Right lobe of liver (tissue), 6 donors: Measurements from ENCODE around the gene CHRNA1. TPM values are rescaled to one million over a fixed set of nuclear protein-coding genes. Genes with fewer than 3 reads are reported as not detected.

Source experiments
- ATAC-seq, 4 donors: fragments of 200-7000 bp; cut with Tn5 transposase; one replicate each; pipeline ENCODE4 v1.9.1; 2020; ENCODE audit warnings: mild to moderate bottlenecking in 4 of 4, moderate library complexity in 4 of 4
- DNase-seq, 3 donors: peaks; one replicate each; pipeline ENCODE4 v3.0.0-alpha.2; 2020
- H3K27ac ChIP-seq, 3 donors: fragments of 200-600 bp; one replicate each; pipeline ENCODE4 v1.8.0; 2022
- H3K27me3 ChIP-seq, 2 donors: fragments of 200-600 bp; one replicate each; pipeline ENCODE4 v1.8.0; 2022
- H3K36me3 ChIP-seq, 4 donors: fragments of 200-600 bp; sonication (generic) in 1 of 4; one replicate each; pipeline versions ENCODE4 v1.5.1 to v1.8.0; 2017 to 2022; ENCODE audit warnings: control low read depth in 1 of 4
- H3K4me1 ChIP-seq, 4 donors: fragments of 200-600 bp; sonication (generic) in 1 of 4; one replicate each; pipeline versions ENCODE4 v1.5.1 to v1.8.0; 2017 to 2022; ENCODE audit warnings: control low read depth in 1 of 4
- H3K4me3 ChIP-seq, 3 donors: fragments of 200-600 bp; one replicate each; pipeline ENCODE4 v1.8.0; 2022
- H3K9me3 ChIP-seq, 4 donors: fragments of 200-600 bp; sonication (generic) in 1 of 4; one replicate each; pipeline versions ENCODE4 v1.5.1 to v1.8.0; 2017 to 2022; ENCODE audit warnings: control low read depth in 1 of 4
- CTCF ChIP-seq, 4 donors: fragments of 200-600 bp in 3 of 4; fragments of 450-650 bp in 1 of 4; IDR thresholded peaks; one replicate each; pipeline versions ENCODE4 v1.5.1 to v1.8.0; 2016 to 2022; ENCODE audit warnings: antibody characterized with exemption in 4 of 4, mild to moderate bottlenecking in 2 of 4
- POLR2A ChIP-seq: fragments of 450-650 bp; IDR thresholded peaks from one replicate; pipeline ENCODE4 v1.6.1; 2017; ENCODE audit warnings: antibody characterized with exemption, mild to moderate bottlenecking
- WGBS: methylation state at CpG from one replicate; pipeline ENCODE4 v1.1.6; 2018; ENCODE audit warnings: low coverage, low lambda C conversion rate; ENCODE audit not compliant: insufficient coverage; ENCODE audit errors: missing lambda C conversion rate; 5-methylcytosine and 5-hydroxymethylcytosine counted together
- intact Hi-C, 2 donors: fragments of 100-400 bp; cut with DNase I; formaldehyde crosslinking; loops; one replicate each; pipeline versions ENCODE4 v1.11.2 to v1.14.1; 2022
- total RNA-seq, 6 experiments: library from RNA; depleted of rRNA in 2 of 6; stranded (reverse); fragments of >200 nt in 2 of 6; fragmentation: NEBNext Ultra II Directional in 3 of 6; extraction: Animal tissue kit (Norgen Biotek cat#: 25700) in 3 of 6; gene quantifications; one replicate each; pipeline versions ENCODE4 v1.1.0 to v1.2.4, GENCODE V29; 2016 to 2023
- donor health status: DM: no; HTN: yes; CAD: no.
- donor health status: DM: no; HTN: no; CAD: no.
- donor health status: DM: no; HTN: no; CAD: no.
- donor health status: DM: no; HTN: yes; CAD: no.
- donor health status: DM: no; HTN: yes; CAD: no.

The CHRNA1 gene
- total RNA-seq, 6 experiments from 2014 or later = 0.19 TPM; not detected in 5

GRCh38 chr2:174796319-174796771 lies 32.1 kb upstream of the CHRNA1 start:
- Histone ChIP-seq H3K4me1 (no peaks in the 10 kb centered on the region), H3K27me3 (no peaks in the 10 kb centered on the region), H3K27ac (no peak overlapping the region), H3K4me3 (no peak overlapping the region), H3K9me3 (no peaks in the 10 kb centered on the region), H3K36me3 (no peaks in the 10 kb centered on the region)
- ATAC-seq (no peak), DNase-seq (no peak)
- intact Hi-C loops = no loop called here
- no peak for TF ChIP-seq POLR2A
- no peak for TF ChIP-seq CTCF (IDR thresholded peaks at IDR 0.05)

GRCh38 chr2:174794851-174795374 lies 30.6 kb upstream of the CHRNA1 start:
- DNase-seq (no peak), ATAC-seq (no peak)
- Histone ChIP-seq H3K27ac (no peak overlapping the region), H3K4me1 (no peaks in the 10 kb centered on the region), H3K9me3 (no peaks in the 10 kb centered on the region), H3K27me3 (no peaks in the 10 kb centered on the region), H3K4me3 (no peak overlapping the region), H3K36me3 (no peaks in the 10 kb centered on the region)
- TF ChIP-seq POLR2A = no peak
- intact Hi-C loops = no loop called here
- 66% methylated on average over 2 of the region's 3 CpGs for WGBS

GRCh38 chr2:174792309-174793025 lies 28.2 kb upstream of the CHRNA1 start:
- 64% methylated on average over 7 of the region's 7 CpGs for WGBS
- H3K9me3 ChIP-seq = no peaks in the 10 kb centered on the region
- ATAC-seq = no peak

GRCh38 chr2:174791746-174792280 lies 27.5 kb upstream of the CHRNA1 start:
- no peak for ATAC-seq
- intact Hi-C loops = no loop called here
- H3K4me1 ChIP-seq = no peaks in the 10 kb centered on the region
- no peak overlapping the region for H3K27ac ChIP-seq
- no peak overlapping the region for H3K4me3 ChIP-seq
- H3K9me3 ChIP-seq = no peaks in the 10 kb centered on the region
- WGBS = 50% methylated on average over 6 of the region's 7 CpGs
- H3K27me3 ChIP-seq = no peaks in the 10 kb centered on the region
- no peak for DNase-seq
- TF ChIP-seq CTCF (IDR thresholded peaks at IDR 0.05) (no peak), POLR2A (no peak)
- no peaks in the 10 kb centered on the region for H3K36me3 ChIP-seq

More at GRCh38 chr2:174792309-174793025, 28.2 kb upstream of the CHRNA1 start:
- Histone ChIP-seq H3K4me3 (no peak overlapping the region), H3K36me3 (no peaks in the 10 kb centered on the region), H3K27me3 (no peaks in the 10 kb centered on the region), H3K4me1 (no peaks in the 10 kb centered on the region), H3K27ac (no peak overlapping the region)
- no peak for DNase-seq
- intact Hi-C loops = no loop called here
- TF ChIP-seq POLR2A (no peak), CTCF (IDR thresholded peaks at IDR 0.05) (no peak)

GRCh38 chr2:174791020-174791419 lies 26.7 kb upstream of the CHRNA1 start:
- no peak for ATAC-seq
- Histone ChIP-seq H3K4me1 (no peaks in the 10 kb centered on the region), H3K36me3 (no peaks in the 10 kb centered on the region), H3K4me3 (no peak overlapping the region), H3K9me3 (no peaks in the 10 kb centered on the region), H3K27me3 (no peaks in the 10 kb centered on the region), H3K27ac (no peak overlapping the region)
- TF ChIP-seq POLR2A (no peak), CTCF (IDR thresholded peaks at IDR 0.05) (no peak)
- no peak for DNase-seq
- 73% methylated on average over 8 of the region's 8 CpGs for WGBS
- intact Hi-C loops = no loop called here
